Thyroid gland (tissue), 4 donors: Measurements from ENCODE around the gene LMO4.

Experiments
- CTCF ChIP-seq, 6 experiments: fragments of 200-600 bp in 3 of 6; fragments of 450-650 bp in 3 of 6; sonication (generic) in 3 of 6; IDR thresholded peaks; one replicate each; pipeline ENCODE4 v1.5.1; 2016 to 2019; ENCODE audit warnings: antibody characterized with exemption in 6 of 6, mild to moderate bottlenecking in 2 of 6, inconsistent platforms in 1 of 6, moderate library complexity in 1 of 6
- POLR2A ChIP-seq, 2 donors: fragments of 450-650 bp; IDR thresholded peaks; one replicate each; pipeline ENCODE4 v1.6.1; 2017; ENCODE audit warnings: antibody characterized with exemption in 2 of 2, mild to moderate bottlenecking in 2 of 2, moderate library complexity in 1 of 2

- TF ChIP-seq CTCF (IDR thresholded peaks at IDR 0.05), result no peak
- TF ChIP-seq POLR2A (IDR thresholded peaks at IDR 0.05), result no peak
Measured at GRCh38 chr1:87389011-87389410, 60.3 kb downstream of the LMO4 start.
